GM18508 (cell line): Measurements from ENCODE around the gene TP63.
"Not testable (repeated sequence)": the region's sequence is repeated elsewhere in the genome, so short reads cannot be mapped to it uniquely, and the experiment has no call there.

Experiments
- ATAC-seq: cut with Tn5 transposase; IDR thresholded peaks from one replicate; pipeline ENCODE4 v1.9.1; 2021; ENCODE audit warnings: moderate number of reproducible peaks; ENCODE audit not compliant: insufficient read depth, unreplicated experiment

TP63 gene

DNA sequence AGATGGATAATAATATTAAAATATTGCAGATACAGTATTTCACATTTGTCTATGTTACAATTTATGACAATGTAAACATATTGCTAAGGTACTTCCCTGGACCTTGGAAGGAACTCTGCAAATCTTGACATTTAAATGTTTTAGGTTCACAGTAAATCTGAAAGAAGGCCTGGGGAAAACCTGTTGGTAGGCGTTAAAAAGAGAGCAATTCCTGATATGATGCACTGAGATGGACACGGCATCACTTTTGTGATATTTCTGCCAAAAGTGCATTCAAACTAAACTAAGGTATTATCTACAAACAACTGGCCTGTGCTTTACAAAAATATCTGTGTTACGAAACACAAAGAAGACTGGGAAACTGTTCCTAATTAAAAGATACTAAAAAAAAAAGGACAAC is 6.1 kb upstream of the TP63 start:
- ATAC-seq = no peak

DNA sequence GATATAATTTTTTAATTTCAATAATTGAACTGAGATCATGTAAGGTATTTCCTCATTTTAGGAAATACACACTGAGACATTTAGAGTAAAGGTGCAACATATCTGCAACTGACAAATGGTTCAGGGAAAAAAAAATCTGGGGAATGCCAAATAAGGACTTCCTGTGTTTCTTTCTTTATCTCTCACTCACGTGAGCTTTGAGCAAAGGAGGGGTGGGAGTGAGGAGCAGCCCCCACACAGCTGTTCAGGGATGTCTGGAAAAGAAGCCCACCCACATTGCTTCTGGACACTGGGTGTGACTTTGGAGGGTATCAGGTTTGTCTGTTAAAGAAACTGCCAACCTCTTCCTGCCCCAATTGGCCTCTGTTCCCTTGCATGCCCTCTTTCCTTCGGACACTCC is 5.6 kb upstream of the TP63 start:
- ATAC-seq = no peak

DNA sequence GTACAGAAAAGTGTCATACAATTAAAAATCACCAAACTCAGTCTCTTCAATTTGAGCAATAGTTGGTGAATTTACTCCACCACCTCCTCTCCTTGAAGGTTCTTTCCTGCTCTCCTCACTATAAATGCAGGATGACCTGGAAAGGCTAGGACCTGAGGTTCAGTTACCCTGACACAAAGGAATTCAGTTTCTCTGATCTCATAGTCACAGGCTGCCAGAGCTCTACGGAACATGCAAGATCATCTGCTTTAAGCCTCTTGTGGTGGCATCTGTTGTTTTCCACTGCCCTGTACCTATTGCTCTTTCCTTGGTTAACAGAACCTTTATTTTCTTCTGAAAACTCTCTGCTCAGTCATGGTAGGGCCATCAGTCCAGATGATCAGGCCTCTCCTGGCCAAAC is 4.9 kb upstream of the TP63 start:
- no peak for ATAC-seq

DNA sequence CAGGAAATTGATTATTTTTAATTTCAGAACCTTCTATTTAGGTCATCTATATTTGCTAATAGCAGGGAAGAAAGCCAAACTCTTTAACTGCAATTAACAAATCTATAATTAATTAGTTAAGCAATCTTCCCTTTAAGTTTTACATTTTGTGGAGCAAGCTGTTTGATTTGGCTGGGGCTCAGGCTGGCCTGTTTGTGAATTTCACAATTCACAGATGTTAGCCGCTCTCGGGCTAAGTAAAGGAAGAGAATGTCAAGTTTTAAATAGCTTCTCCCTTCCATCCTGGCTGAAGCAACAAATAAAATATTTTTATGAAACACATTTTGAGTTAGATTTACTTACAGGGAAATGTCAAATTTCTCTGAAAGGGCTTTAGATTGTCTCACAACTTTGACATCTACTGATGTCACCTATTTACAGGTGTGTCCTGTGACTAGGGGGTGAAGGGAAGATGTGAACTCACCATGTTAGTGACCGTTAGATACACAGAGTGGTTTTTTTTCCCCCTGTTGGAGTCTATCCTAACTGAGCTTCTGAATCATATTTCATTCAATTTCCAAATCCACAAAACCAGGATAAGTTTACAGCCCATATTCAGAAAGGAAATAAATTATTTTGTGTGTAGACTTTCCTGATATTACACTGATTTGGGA is 1.3 kb upstream of the TP63 start:
- ATAC-seq = no peak

DNA sequence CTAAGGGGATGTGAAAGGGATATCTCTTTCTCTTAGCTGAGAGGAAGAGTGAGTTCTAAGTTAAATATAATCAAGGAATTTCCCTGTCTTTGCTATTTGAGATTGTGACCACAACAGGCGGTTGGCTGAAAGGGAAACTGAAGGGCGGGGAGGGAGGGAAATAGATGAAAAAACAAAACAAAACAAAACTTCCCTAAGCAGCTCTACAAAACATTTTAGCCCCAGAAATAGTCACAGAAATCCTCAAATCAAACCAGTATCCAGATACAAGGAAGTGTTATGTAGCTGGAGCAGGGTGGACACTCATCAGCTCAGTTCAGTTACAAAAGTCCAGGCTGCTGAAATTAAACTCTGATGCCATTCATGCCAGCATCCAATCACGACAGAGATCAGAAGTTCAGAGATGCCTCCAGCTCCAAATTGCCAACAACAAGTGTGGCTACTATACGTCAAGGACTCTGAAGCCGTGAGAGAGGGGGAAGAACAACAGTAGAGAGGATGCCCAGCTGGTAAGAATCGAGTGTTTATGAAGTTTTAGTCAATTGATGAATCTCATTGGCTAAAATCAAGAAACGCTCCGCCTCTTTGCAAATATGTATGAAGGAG is 319 bp upstream of the TP63 start:
- no peak for ATAC-seq

DNA sequence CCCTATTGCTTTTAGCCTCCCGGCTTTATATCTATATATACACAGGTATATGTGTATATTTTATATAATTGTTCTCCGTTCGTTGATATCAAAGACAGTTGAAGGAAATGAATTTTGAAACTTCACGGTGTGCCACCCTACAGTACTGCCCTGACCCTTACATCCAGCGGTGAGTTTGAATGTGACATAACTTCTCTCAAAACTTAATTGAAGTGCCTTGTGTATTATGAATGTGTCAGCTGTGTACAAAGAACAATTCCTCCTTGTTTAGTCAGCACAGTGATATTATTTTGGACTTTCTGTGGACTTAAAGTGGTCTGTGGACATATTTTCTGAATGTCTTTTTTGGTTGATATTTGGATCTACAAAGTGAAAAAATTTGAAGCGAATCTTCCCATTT is 220 bp downstream of the TP63 start:
- no peak for ATAC-seq

DNA sequence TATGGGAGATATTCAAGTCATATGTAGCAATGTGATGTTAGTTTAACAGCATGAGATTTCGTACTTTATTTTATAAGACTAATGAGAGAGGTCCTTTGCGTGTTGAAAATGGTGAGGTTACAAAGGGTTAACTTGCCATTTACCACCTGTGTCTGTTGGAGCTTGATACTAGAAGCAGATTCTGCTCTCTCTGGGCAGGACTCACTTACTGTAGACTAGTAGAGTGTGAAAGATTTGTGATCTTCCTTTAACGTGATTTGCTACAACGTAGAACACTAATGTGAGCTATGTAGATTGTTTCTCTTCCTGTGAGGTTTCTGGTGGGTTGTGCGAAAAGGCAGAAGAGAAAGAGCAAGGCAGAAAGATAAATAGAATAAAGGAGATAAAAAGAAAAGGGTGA is 1.1 kb downstream of the TP63 start:
- ATAC-seq = no peak

- no peak for ATAC-seq
Measured at GRCh38 chr3:189635339-189635738, 4.2 kb downstream of the TP63 start.

DNA sequence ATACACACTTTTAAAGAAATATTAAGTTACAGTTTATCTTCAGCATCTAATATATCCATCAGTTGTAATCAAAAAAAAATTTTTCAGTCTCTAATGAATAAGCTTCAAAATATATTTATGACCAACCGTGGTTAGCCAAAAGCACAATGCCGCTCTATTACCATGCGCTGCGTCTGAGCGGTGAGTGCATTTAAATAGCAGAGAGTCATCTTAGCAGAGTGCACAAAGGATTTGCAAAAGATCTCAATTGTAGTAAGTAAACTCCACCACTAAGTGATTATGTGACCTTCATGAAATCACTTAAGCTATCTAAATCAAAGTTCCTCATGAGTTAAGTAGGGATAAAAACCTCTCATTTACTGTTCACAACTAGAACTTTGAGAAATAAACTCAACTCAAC is 4.9 kb downstream of the TP63 start:
- ATAC-seq = no peak

DNA sequence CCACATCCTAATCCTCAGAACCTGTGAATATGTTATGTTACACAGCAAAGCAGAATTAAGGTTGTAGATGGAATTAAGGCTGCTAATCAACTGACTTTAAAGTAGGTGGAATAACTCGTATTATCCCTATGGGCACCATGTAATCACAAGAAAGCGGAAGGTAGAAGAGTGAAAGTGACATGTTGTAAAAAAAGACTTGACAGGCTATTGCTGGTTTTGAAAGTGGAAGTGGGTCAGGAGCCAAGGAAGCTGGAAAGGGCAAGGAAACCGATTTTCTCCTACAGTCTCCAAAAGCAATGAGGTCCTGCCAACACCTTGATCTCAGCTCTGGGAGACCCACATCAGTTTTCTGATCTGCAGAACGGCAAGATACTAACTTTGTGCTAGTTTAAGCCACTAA is 6.6 kb downstream of the TP63 start:
- no peak for ATAC-seq

DNA sequence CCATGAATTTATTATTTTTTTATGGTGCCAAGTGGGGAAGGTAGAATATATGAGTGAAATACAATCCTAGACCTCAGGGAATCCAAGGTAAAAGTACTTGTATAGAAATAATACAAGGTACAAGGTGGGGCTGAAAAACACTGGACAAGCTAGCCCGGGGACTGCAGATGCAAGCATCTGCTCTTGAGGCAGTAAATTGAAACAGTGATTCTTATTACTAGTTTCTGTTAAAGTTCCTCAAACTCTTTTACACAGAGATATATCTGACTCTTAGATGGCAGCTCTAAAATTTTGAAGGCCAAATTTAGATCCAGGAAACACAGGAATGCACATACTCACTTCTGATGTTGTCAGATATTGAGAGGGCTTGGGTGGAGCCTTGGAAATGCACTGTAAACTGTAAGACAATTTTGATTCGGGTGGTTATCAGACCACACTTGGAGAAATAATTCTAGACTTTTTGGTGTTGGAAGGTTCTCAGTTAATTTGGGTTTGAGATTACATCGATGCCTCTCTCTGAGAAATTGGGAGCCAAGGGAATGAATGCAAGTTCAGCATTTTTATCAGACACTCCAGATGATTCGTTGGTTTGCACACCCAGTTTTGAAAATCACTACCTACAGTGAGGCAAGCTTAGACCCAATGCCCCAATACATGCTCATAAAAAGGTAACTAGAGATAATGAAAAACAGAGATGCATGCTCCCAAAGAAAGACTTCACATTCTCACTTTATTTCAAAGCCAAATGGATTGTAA is 7.3 kb downstream of the TP63 start:
- ATAC-seq = no peak

DNA sequence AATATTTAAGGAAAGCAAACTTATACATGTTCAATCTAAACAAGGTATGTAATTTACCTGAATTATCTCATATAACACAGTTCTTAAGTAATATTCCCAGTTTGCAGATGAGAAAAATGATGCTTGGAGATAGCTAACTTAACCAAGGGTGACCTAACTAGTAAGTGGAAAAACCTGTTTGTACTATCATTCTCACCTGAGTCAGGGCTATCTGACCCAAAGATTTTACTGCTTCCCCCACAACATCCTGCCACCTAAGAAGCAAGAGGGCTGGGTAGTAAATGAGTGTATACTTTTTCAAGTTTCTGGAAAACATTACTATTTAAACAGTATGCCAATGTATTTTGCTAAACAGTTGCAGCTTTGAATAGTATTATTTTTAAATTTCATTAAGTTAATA is 10.6 kb downstream of the TP63 start:
- ATAC-seq = peak; percentile 76

- ATAC-seq = no peak
Measured at GRCh38 chr3:189646853-189647542, 15.8 kb downstream of the TP63 start.

DNA sequence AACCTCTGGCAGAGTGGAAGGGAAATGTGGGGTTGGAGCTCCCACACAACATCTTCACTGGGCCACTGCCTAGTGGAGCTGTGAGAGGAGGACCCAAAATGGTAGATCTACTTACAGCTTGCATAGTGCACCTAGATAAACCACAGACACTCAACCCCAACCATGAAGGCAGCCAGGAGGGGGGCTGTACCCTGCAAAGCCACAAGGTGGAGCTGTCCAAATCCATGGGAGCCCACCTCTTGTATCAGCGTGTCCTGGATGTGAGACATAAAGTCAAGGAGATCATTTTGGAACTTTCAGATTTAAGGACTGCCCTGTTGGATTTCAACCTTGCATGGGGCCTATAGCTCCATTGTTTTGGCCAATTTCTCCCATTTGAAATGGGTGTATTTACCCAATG is 20.9 kb downstream of the TP63 start:
- no peak for ATAC-seq

- ATAC-seq = peak; percentile 82
Measured at GRCh38 chr3:189655617-189656016, 24.4 kb downstream of the TP63 start.

GRCh38 chr3:189659571-189659970 is 28.4 kb downstream of the TP63 start:
- no peak for ATAC-seq

DNA sequence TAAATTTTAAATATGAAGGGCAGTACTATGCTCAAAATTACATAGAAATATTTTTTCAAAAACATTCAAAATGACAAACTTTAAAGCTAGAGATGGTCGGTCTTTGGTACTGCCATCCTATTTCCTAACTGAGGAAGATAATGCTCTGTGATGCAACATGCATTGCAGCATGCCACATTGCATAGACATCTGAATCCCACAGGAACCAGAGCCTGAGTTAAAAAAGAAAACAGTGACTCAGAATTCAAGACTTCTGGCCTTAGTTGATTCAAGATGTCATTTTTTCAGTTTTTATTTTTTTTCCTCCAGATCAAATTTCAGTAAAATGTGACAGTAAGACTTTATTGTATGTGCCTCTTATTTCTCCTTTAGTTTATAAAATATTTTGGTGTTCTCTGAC is 33.1 kb downstream of the TP63 start:
- ATAC-seq = no peak

GRCh38 chr3:189672346-189672745 is 41.2 kb downstream of the TP63 start:
- not testable (repeated sequence) for ATAC-seq

DNA sequence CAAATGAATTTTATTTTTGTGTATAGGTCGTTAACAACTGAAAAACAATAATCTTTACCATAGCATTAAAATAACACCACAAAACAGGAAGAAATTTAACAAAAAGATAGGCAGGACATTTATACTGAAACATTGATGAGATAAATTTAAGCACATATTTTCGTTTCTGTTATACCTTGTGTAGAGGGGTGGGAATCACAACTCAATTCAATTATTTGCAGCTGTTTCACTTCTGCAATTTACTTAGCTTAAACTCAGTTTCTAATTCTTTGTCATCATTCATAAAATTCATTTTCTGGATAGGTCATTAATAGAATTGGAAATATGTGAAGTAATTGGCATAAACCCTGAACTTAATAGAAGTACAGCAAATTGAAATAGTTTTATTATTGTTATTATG is 42.3 kb downstream of the TP63 start:
- ATAC-seq = peak; percentile 60

GRCh38 chr3:189674249-189674913 is 43.2 kb downstream of the TP63 start:
- no peak for ATAC-seq

- no peak for ATAC-seq
Measured at GRCh38 chr3:189677667-189678066, 46.5 kb downstream of the TP63 start.
